Esophagus muscularis mucosa (tissue), 4 donors: ENCODE results near the gene TRAPPC2L. TPM values are rescaled to one million over a fixed set of nuclear protein-coding genes. Genes with fewer than 3 reads are reported as not detected.

Experiments
- DNase-seq: peaks from one replicate; pipeline ENCODE4 v3.0.0-alpha.2; 2017; ENCODE audit errors: extremely low spot score
- H3K27ac ChIP-seq, 4 donors: fragments of 200-600 bp; sonication (generic); replicated peaks in 1 of 4; 1 replicate in 3 of 4; 2 replicates in 1 of 4; pipeline ENCODE4 v1.5.1; 2016 to 2019; ENCODE audit warnings: mild to moderate bottlenecking in 1 of 4
- H3K27me3 ChIP-seq, 4 donors: fragments of 200-600 bp; sonication (generic); one replicate each; pipeline versions ENCODE4 v1.5.1 to v1.6.0; 2016 to 2019
- H3K36me3 ChIP-seq, 4 donors: fragments of 200-600 bp; sonication (generic); one replicate each; pipeline ENCODE4 v1.5.1; 2016 to 2019
- H3K4me1 ChIP-seq, 4 donors: fragments of 200-600 bp; sonication (generic); one replicate each; pipeline ENCODE4 v1.5.1; 2016 to 2019
- H3K4me3 ChIP-seq, 4 donors: fragments of 200-600 bp; sonication (generic); 1 replicate in 2 of 4; 2 replicates in 2 of 4; pipeline ENCODE4 v1.5.1; 2016 to 2019; ENCODE audit warnings: mild to moderate bottlenecking in 4 of 4, moderate library complexity in 1 of 4
- H3K9me3 ChIP-seq, 4 donors: fragments of 200-600 bp; sonication (generic); 1 replicate in 3 of 4; 2 replicates in 1 of 4; pipeline ENCODE4 v1.5.1; 2016 to 2019
- EP300 ChIP-seq: sonication (generic); formaldehyde crosslinking; IDR thresholded peaks from one replicate; pipeline ENCODE4 v1.6.1; 2017; ENCODE audit warnings: antibody characterized with exemption
- POLR2A ChIP-seq: fragments of 450-650 bp; IDR thresholded peaks from one replicate; pipeline ENCODE4 v1.6.1; 2017; ENCODE audit warnings: antibody characterized with exemption, moderate library complexity, mild to moderate bottlenecking, low read depth
- POLR2AphosphoS5 ChIP-seq, 2 donors: sonication (generic); formaldehyde crosslinking; IDR thresholded peaks; one replicate each; pipeline ENCODE4 v1.6.1; 2017; ENCODE audit warnings: antibody characterized with exemption in 2 of 2
- WGBS: methylation state at CpG from one replicate; pipeline ENCODE4 v1.1.5; 2018; 5-methylcytosine and 5-hydroxymethylcytosine counted together
- intact Hi-C: fragments of 100-400 bp; cut with DNase I; formaldehyde crosslinking; loops from one replicate; pipeline ENCODE4 v1.15.1; 2023
- total RNA-seq, 4 donors: library from RNA; depleted of rRNA; stranded (reverse); fragments of >200 nt; gene quantifications; one replicate each; pipeline versions ENCODE4 v1.1.0 to v1.2.1, GENCODE V29; 2016
- TF ChIP-seq, protein P1 (sequence below), 3 experiments: fragments of 200-600 bp in 2 of 3; fragments of 450-650 bp in 1 of 3; sonication (generic) in 2 of 3; IDR thresholded peaks; one replicate each; pipeline ENCODE4 v1.5.1; 2017 to 2019; ENCODE audit warnings: antibody characterized with exemption in 3 of 3, mild to moderate bottlenecking in 2 of 3, moderate library complexity in 1 of 3

Gene TRAPPC2L
- total RNA-seq, 4 donors from 2014 or later = 22.9 to 35.8 (median 29.6) TPM

DNA sequence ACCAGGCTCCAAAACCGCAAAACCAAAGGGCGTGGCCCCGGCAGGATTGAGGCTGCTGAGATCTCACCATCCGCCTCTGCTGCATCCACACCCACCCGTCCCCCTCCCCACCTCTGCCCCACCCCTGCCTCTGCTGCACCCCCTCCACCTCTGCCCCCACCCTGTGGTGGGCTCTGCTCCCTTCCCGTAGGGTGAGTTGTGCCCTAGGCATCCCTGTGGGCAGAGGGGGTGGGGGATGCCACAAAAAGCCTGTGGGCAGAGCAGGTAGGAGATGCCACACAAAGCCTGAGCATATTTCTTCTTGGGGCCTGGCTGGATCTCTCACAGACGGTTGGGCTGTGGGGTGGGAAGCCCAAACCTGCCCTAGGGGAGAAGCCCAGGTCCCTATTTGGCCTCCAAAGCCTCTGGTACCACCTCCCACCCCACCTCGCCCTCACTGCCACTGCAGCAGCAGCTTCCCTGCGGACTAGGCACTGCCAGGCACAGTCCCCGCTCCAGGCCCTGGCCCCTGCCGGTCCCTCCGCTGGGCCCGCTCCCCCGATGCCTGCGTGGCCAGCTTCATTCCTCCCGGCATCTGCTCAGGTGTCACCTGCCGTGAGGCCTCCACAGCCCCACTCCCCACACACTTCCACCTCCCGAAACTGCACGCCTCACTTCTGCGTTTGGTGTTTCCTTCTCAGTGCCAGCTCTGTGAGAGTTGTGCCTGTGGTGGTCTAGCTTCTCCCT lies 20.8 kb downstream of the TRAPPC2L start:
- no peaks in the 10 kb centered on the region for H3K9me3 ChIP-seq
- peaks cover 8 to 15% (median 11%) of the 10 kb centered on the region in 4 donors for H3K4me1 ChIP-seq
- DNase-seq = no peak
- no peak for TF ChIP-seq POLR2A
- no peak for TF ChIP-seq EP300
- TF ChIP-seq, protein P1, sequence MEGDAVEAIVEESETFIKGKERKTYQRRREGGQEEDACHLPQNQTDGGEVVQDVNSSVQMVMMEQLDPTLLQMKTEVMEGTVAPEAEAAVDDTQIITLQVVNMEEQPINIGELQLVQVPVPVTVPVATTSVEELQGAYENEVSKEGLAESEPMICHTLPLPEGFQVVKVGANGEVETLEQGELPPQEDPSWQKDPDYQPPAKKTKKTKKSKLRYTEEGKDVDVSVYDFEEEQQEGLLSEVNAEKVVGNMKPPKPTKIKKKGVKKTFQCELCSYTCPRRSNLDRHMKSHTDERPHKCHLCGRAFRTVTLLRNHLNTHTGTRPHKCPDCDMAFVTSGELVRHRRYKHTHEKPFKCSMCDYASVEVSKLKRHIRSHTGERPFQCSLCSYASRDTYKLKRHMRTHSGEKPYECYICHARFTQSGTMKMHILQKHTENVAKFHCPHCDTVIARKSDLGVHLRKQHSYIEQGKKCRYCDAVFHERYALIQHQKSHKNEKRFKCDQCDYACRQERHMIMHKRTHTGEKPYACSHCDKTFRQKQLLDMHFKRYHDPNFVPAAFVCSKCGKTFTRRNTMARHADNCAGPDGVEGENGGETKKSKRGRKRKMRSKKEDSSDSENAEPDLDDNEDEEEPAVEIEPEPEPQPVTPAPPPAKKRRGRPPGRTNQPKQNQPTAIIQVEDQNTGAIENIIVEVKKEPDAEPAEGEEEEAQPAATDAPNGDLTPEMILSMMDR (IDR thresholded peaks at IDR 0.05) = no peak
- no peak for TF ChIP-seq POLR2AphosphoS5 (IDR thresholded peaks at IDR 0.05)
- peaks cover 0 to 70% (median 0%) of the 10 kb centered on the region in 4 donors for H3K27me3 ChIP-seq
- no peak overlapping the region for H3K4me3 ChIP-seq
- intact Hi-C loops = no loop called here
- WGBS = 82% methylated on average over 19 of the region's 20 CpGs
- peaks cover 0 to 76% (median 15%) of the 10 kb centered on the region in 4 donors for H3K36me3 ChIP-seq
- no peak overlapping the region for H3K27ac ChIP-seq

DNA sequence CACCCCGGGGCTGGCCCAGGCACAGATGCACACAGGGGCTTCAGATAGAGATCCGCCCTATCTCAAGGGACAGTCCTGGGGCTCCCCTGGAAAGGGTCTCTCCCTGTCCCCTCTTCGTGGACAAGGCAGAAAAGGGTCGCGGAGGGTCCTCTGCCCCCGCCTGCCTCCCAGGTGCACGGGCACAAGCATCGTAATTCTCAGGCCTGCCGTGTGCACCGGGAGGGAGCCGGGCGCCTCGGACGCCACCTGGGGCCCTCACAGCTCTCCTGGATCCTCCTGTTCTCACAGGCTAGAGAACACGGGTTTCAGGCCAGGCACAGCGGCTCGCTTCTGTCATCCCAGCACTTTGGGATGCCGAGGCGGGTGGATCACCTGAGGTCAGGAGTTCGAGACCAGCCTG lies 21.4 kb downstream of the TRAPPC2L start:
- Histone ChIP-seq H3K4me1 (peaks cover 8 to 15% (median 11%) of the 10 kb centered on the region in 4 donors), H3K36me3 (peaks cover 0 to 80% (median 18%) of the 10 kb centered on the region in 4 donors), H3K27ac (no peak overlapping the region), H3K27me3 (peaks cover 0 to 70% (median 0%) of the 10 kb centered on the region in 4 donors), H3K4me3 (no peak overlapping the region), H3K9me3 (no peaks in the 10 kb centered on the region)
- intact Hi-C loops = no loop called here
- TF ChIP-seq, protein P1 (IDR thresholded peaks at IDR 0.05) = no peak
- TF ChIP-seq POLR2AphosphoS5 (IDR thresholded peaks at IDR 0.05) (no peak), POLR2A (no peak)
- DNase-seq = no peak
- WGBS = 92% methylated on average over 18 of the region's 20 CpGs

DNA sequence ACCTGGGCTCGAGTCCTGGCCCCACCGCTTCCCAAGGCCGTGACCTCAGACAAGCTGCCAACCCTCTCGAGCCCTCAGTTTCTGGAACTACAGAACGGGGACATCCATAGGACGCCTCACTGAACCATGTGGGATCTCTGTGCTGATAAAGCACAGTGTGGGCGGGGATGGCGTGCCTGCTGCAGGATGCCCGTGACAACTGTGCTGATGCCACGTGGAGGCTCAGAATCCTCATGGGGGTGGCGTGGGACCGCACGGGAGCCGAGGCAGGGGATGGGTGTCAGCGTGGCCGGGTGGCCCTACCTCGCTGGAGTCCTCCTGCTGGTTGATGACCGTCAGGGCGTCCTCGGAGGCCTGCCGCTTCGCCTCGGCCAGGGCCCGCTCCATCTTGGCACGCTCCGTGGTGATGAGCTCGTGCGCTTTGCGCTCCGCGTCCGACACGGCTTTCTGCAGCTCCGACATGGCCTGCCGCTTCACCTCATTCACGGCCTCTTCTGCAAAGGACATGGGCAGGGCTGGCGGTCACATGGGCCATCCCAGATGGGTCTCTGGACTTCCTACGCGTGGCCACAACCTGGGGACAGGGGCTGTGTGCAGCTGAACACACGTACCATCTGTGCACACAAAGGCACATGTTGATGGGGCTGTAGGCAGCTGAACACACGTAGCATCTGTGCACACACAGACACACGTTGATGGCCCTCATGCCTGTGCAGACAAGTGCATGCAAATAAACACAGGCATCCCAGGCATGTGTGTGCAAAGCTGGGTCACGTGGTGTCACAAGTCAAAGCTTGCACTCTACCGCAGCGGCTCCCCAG lies 22.2 kb downstream of the TRAPPC2L start:
- no peak for DNase-seq
- Histone ChIP-seq H3K36me3 (peaks cover 0 to 88% (median 24%) of the 10 kb centered on the region in 4 donors), H3K4me3 (no peak overlapping the region), H3K27me3 (peaks cover 0 to 71% (median 0%) of the 10 kb centered on the region in 4 donors), H3K4me1 (peaks cover 8 to 15% (median 11%) of the 10 kb centered on the region in 4 donors), H3K9me3 (no peaks in the 10 kb centered on the region), H3K27ac (no peak overlapping the region)
- 96% methylated on average over 26 of the region's 45 CpGs for WGBS
- intact Hi-C loops = no loop called here
- TF ChIP-seq EP300 = no peak
- no peak for TF ChIP-seq POLR2AphosphoS5 (IDR thresholded peaks at IDR 0.05)
- TF ChIP-seq POLR2A = no peak
- TF ChIP-seq, protein P1 (IDR thresholded peaks at IDR 0.05) = no peak

DNA sequence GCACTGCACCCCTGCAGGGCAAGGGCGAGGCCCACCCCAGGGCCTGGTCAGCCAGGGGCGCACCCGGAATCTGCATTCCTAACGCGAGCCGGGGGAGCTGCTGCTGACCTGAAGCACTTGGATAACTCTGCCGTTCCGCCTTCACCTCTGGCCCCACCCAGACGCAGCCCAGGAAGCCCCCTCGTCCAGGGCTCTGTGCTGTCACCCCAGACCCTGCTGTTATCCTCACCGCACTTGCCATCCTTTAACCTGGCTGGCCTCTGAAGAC lies 22.8 kb downstream of the TRAPPC2L start:
- peaks cover 8 to 15% (median 11%) of the 10 kb centered on the region in 4 donors for H3K4me1 ChIP-seq
- H3K9me3 ChIP-seq = no peaks in the 10 kb centered on the region
- peaks cover 0 to 76% (median 0%) of the 10 kb centered on the region in 4 donors for H3K27me3 ChIP-seq
- peaks cover 0 to 90% (median 26%) of the 10 kb centered on the region in 4 donors for H3K36me3 ChIP-seq
- intact Hi-C loops = no loop called here
- no peak for DNase-seq
- no peak for TF ChIP-seq POLR2A
- TF ChIP-seq, protein P1 (IDR thresholded peaks at IDR 0.05) = no peak
- TF ChIP-seq EP300 = no peak
- TF ChIP-seq POLR2AphosphoS5 (IDR thresholded peaks at IDR 0.05) = no peak
- H3K27ac ChIP-seq = no peak overlapping the region
- no peak overlapping the region for H3K4me3 ChIP-seq
- WGBS = 84% methylated on average over 10 of the region's 11 CpGs
